ENCODE data around the gene RBM44.

- no peak for TF ChIP-seq CTCF (IDR thresholded peaks at IDR 0.05)
- no peak for TF ChIP-seq POLR2A (IDR thresholded peaks at IDR 0.05)
These were observed 79.9 kb downstream of the RBM44 start for GRCh38 chr2:237878321-237879057.
